ENCODE measurements around the gene KRT76. TPM values are rescaled to one million over a fixed set of nuclear protein-coding genes. Genes with fewer than 3 reads are reported as not detected.
"Not testable (repeated sequence)": the region's sequence is repeated elsewhere in the genome, so short reads cannot be mapped to it uniquely, and the experiment has no call there.

Gene KRT76
- total and polyA plus RNA-seq, 2 donors (not counting 1 experiment from before 2014, with no cell fraction given): not detected

DNA sequence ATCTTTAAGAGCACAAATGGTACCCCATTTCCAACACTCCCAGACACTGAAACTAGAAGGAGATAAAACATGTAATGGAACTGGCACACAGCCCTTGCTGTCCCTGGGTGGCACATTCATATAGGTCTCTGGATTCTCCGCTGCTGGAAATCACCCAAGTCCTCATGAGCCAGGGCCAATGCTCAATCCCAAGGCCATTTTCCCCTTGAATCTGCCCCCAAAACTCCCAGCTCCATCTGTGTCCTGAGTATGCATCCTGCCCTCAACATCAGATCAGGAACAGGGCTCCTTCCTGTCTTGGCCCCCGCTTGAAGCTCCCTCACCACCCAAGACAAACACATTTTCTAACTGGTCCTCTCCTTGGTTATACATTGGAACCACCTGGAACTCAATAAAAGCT is 24.6 kb downstream of the KRT76 start:
- POLR2A ChIA-PET: no interaction called here
- Histone ChIP-seq H3K4me2 (replicated peaks; ENCODE audit: low read depth, low read length, poor library complexity, severe bottlenecking) (no peak overlapping the region), H3K9me3 (ENCODE audit: control extremely low read depth in 1 of 3, control insufficient read depth in 2 of 3, insufficient read depth in 1 of 3, low read length in 2 of 3) (no peaks in the 10 kb centered on the region), H2AFZ (ENCODE audit: insufficient read depth, low read depth, low read length, poor library complexity, severe bottlenecking) (no peak overlapping the region), H3K27me3 (replicated peaks in 1 of 4; ENCODE audit: control extremely low read depth in 1 of 4, control insufficient read depth in 3 of 4, insufficient read depth in 4 of 4, low read length in 3 of 4) (peaks cover 0 to 16% (median 4%) of the 10 kb centered on the region in 4 experiments), H3K4me1 (ENCODE audit: control insufficient read depth in 2 of 2, insufficient read depth in 2 of 2, low read length in 2 of 2) (no peaks in the 10 kb centered on the region), H3K79me2 (ENCODE audit: control insufficient read depth, insufficient read depth, low read length) (no peaks in the 10 kb centered on the region), H3K4me3 (ENCODE audit: control extremely low read depth in 1 of 5, extremely low read depth in 1 of 5, insufficient read depth in 1 of 5, low read depth in 2 of 5, low read length in 4 of 5) (no peak overlapping the region), H3K27ac (ENCODE audit: low read length in 2 of 2) (no peak overlapping the region), H3K36me3 (replicated peaks in 1 of 2; ENCODE audit: control extremely low read depth in 1 of 2, control insufficient read depth in 1 of 2, extremely low read depth in 1 of 2, insufficient read depth in 2 of 2, low read length in 1 of 2) (no peaks in the 10 kb centered on the region), H3K9ac (ENCODE audit: low read length) (no peak overlapping the region), H4K20me1 (ENCODE audit: control insufficient read depth, insufficient read depth, low read length, poor library complexity, severe bottlenecking) (no peaks in the 10 kb centered on the region)
- Mint-ChIP-seq H3K27me3 (peaks cover 11% of the 10 kb centered on the region), H3K4me1 (no peaks in the 10 kb centered on the region), H3K9me3 (ENCODE audit: insufficient read depth) (no peaks in the 10 kb centered on the region), H3K4me3 (no peak overlapping the region), H3K27ac (no peak overlapping the region)
- intact Hi-C loops (cut with micrococcal nuclease): no loop called here
- TF ChIP-seq EZH2 (IDR thresholded peaks at IDR 0.05; ENCODE audit: borderline replicate concordance, insufficient read depth, low read depth, low read length, poor library complexity, severe bottlenecking): no peak
- TF ChIP-seq, protein P1, sequence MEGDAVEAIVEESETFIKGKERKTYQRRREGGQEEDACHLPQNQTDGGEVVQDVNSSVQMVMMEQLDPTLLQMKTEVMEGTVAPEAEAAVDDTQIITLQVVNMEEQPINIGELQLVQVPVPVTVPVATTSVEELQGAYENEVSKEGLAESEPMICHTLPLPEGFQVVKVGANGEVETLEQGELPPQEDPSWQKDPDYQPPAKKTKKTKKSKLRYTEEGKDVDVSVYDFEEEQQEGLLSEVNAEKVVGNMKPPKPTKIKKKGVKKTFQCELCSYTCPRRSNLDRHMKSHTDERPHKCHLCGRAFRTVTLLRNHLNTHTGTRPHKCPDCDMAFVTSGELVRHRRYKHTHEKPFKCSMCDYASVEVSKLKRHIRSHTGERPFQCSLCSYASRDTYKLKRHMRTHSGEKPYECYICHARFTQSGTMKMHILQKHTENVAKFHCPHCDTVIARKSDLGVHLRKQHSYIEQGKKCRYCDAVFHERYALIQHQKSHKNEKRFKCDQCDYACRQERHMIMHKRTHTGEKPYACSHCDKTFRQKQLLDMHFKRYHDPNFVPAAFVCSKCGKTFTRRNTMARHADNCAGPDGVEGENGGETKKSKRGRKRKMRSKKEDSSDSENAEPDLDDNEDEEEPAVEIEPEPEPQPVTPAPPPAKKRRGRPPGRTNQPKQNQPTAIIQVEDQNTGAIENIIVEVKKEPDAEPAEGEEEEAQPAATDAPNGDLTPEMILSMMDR (IDR thresholded peaks at IDR 0.05): no peak
- CTCF ChIA-PET: no interaction called here
- ATAC-seq (ENCODE audit: low read depth) (no peak), DNase-seq (no peak)
- 100% methylated on average over 1 of the region's 2 CpGs for WGBS (ENCODE audit: insufficient coverage)

DNA sequence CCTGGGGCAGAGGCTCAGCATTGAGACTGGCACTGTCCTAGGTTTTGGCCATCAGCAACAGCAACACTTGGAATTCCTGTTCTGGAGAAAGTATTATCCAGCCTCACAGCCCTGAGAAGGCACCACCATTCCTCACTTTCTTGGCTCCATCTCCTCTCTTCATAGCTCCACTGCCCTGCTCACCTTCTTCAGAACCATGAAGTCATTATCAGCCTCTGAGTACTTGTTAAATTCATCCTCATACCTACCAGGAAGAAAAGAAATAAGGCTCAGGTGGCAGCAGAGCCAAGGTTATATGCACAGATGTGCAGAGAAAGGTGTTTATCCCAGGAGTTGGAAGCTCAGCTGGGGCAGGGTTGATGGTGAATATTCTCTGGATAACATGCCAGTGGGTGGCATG is 25.4 kb downstream of the KRT76 start:
- intact Hi-C loops (cut with micrococcal nuclease): no loop called here
- no peak overlapping the region for H3K27ac ChIP-seq (ENCODE audit: low read length in 2 of 2)
- ATAC-seq (ENCODE audit: low read depth) (no peak), DNase-seq (no peak)
- no peak overlapping the region for H3K9ac ChIP-seq (ENCODE audit: low read length)
- H3K27ac Mint-ChIP-seq: no peak overlapping the region
- TF ChIP-seq EZH2 (IDR thresholded peaks at IDR 0.05; ENCODE audit: borderline replicate concordance, insufficient read depth, low read depth, low read length, poor library complexity, severe bottlenecking): no peak
- TF ChIP-seq, protein P1 (IDR thresholded peaks at IDR 0.05): no peak
- H3K4me3 Mint-ChIP-seq: no peak overlapping the region
- no peaks in the 10 kb centered on the region for H3K36me3 ChIP-seq (replicated peaks in 1 of 2; ENCODE audit: control extremely low read depth in 1 of 2, control insufficient read depth in 1 of 2, extremely low read depth in 1 of 2, insufficient read depth in 2 of 2, low read length in 1 of 2)
- H3K9me3 Mint-ChIP-seq (ENCODE audit: insufficient read depth): no peaks in the 10 kb centered on the region
- H3K27me3 ChIP-seq (replicated peaks in 1 of 4; ENCODE audit: control extremely low read depth in 1 of 4, control insufficient read depth in 3 of 4, insufficient read depth in 4 of 4, low read length in 3 of 4): peaks cover 0 to 12% (median 3%) of the 10 kb centered on the region in 4 experiments
- ChIA-PET POLR2A (no interaction called here), CTCF (interaction anchor here (0.7 kb wide), 1 partner anchor 440 kb away, joined by 3 read pairs; no protein-coding TSS in a partner anchor)
- H3K27me3 Mint-ChIP-seq: peaks cover 11% of the 10 kb centered on the region
- no peak overlapping the region for H2AFZ ChIP-seq (ENCODE audit: insufficient read depth, low read depth, low read length, poor library complexity, severe bottlenecking)
- no peak overlapping the region for H3K4me2 ChIP-seq (replicated peaks; ENCODE audit: low read depth, low read length, poor library complexity, severe bottlenecking)
- no peaks in the 10 kb centered on the region for H3K9me3 ChIP-seq (ENCODE audit: control extremely low read depth in 1 of 3, control insufficient read depth in 2 of 3, insufficient read depth in 1 of 3, low read length in 2 of 3)
- H3K4me3 ChIP-seq (ENCODE audit: control extremely low read depth in 1 of 5, extremely low read depth in 1 of 5, insufficient read depth in 1 of 5, low read depth in 2 of 5, low read length in 4 of 5): no peak overlapping the region
- H3K4me1 Mint-ChIP-seq: no peaks in the 10 kb centered on the region
- H3K4me1 ChIP-seq (ENCODE audit: control insufficient read depth in 2 of 2, insufficient read depth in 2 of 2, low read length in 2 of 2): no peaks in the 10 kb centered on the region
- no peaks in the 10 kb centered on the region for H4K20me1 ChIP-seq (ENCODE audit: control insufficient read depth, insufficient read depth, low read length, poor library complexity, severe bottlenecking)
- no peaks in the 10 kb centered on the region for H3K79me2 ChIP-seq (ENCODE audit: control insufficient read depth, insufficient read depth, low read length)

DNA sequence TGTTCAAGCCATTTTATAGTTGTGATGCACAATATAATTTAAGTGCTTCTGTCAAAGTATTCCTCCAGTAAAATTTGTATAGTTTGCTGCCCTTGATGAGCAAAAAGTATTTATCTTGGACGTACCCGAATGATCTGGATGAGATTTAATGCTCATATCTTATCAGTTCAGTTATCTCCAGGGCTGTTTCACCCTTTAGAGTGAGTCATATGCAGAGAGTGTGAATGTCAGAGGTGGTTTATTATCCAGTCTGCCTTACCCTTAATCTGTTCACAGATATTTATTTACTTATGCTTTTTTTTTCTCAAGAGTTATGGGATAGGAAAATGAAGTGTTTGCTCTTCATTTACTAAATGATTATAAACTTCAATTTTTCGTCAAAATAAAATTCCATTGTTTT is 26.6 kb downstream of the KRT76 start:
- H3K27ac ChIP-seq (ENCODE audit: low read length in 2 of 2); H3K4me3 Mint-ChIP-seq; intact Hi-C loops (cut with micrococcal nuclease); H3K9me3 Mint-ChIP-seq (ENCODE audit: insufficient read depth); H4K20me1 ChIP-seq (ENCODE audit: control insufficient read depth, insufficient read depth, low read length, poor library complexity, severe bottlenecking); H3K27me3 ChIP-seq (replicated peaks in 1 of 4; ENCODE audit: control extremely low read depth in 1 of 4, control insufficient read depth in 3 of 4, insufficient read depth in 4 of 4, low read length in 3 of 4); DNase-seq; POLR2A ChIA-PET; H2AFZ ChIP-seq (ENCODE audit: insufficient read depth, low read depth, low read length, poor library complexity, severe bottlenecking); H3K36me3 ChIP-seq (replicated peaks in 1 of 2; ENCODE audit: control extremely low read depth in 1 of 2, control insufficient read depth in 1 of 2, extremely low read depth in 1 of 2, insufficient read depth in 2 of 2, low read length in 1 of 2); ATAC-seq (ENCODE audit: low read depth); CTCF ChIA-PET; H3K79me2 ChIP-seq (ENCODE audit: control insufficient read depth, insufficient read depth, low read length); H3K9me3 ChIP-seq (ENCODE audit: control extremely low read depth in 1 of 3, control insufficient read depth in 2 of 3, insufficient read depth in 1 of 3, low read length in 2 of 3); H3K9ac ChIP-seq (ENCODE audit: low read length); H3K4me1 Mint-ChIP-seq; H3K27ac Mint-ChIP-seq; H3K4me1 ChIP-seq (ENCODE audit: control insufficient read depth in 2 of 2, insufficient read depth in 2 of 2, low read length in 2 of 2); H3K27me3 Mint-ChIP-seq; H3K4me3 ChIP-seq (ENCODE audit: control extremely low read depth in 1 of 5, extremely low read depth in 1 of 5, insufficient read depth in 1 of 5, low read depth in 2 of 5, low read length in 4 of 5); H3K4me2 ChIP-seq (replicated peaks; ENCODE audit: low read depth, low read length, poor library complexity, severe bottlenecking): not testable (repeated sequence)
- no CpG with 5 or more reads among the region's 3 CpGs for WGBS (ENCODE audit: insufficient coverage)
